Measurements from ENCODE around the gene FCGR1A. TPM values are rescaled to one million over a fixed set of nuclear protein-coding genes. Genes with fewer than 3 reads are reported as not detected.

FCGR1A gene
- total RNA-seq, 1 donor, result 26.2 TPM

Other genes with a start within 250 kb of the FCGR1A start
- 0.31 TPM for gene PPIAL4C, start 198.8 kb upstream of the FCGR1A start, total RNA-seq
- gene BOLA1, start 116.9 kb downstream of the FCGR1A start, total RNA-seq, result 4.0 TPM
- 0.73 TPM for gene SV2A, start 135.2 kb downstream of the FCGR1A start, total RNA-seq
- 17.7 TPM for gene SF3B4, start 145.1 kb downstream of the FCGR1A start, total RNA-seq
- gene MTMR11, start 154.2 kb downstream of the FCGR1A start, total RNA-seq, result 22.9 TPM
- 1.5 TPM for gene OTUD7B, start 228.0 kb downstream of the FCGR1A start, total RNA-seq

Data from mononuclear cell (primary cell).